ENCODE measurements around the gene SYT1. TPM values are rescaled to one million over a fixed set of nuclear protein-coding genes. Genes with fewer than 3 reads are reported as not detected.

SYT1 gene
- total RNA-seq, 2 donors from 2014 or later: 2.0 to 2.6 TPM

GRCh38 chr12:79358716-79359300 is 494.2 kb downstream of the SYT1 start:
- no peak for DNase-seq (ENCODE audit: low spot score)
- intact Hi-C loops (cut with DNase I): no loop called here

- intact Hi-C loops (cut with DNase I): no loop called here
- no peak for DNase-seq (ENCODE audit: low spot score)
Measured at GRCh38 chr12:79360286-79360685, 495.7 kb downstream of the SYT1 start.

DNA sequence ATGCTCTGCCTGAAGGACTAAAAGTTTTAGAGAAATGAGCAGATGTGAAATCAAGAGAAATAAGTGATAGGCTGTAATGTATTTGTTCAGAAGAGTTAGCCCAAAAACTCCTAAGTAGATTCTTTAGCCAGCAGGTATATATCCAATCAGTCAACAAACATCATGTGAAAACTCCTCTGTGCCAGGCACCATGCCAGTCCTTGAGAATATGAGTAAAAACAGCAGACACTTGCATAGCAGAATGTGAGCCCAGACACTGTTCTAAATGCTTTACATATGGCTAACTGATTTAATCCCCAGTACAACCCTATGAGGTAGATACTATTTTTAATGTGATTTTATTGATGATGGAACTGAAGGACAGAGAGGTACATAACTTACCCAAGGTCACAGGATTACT is 496.4 kb downstream of the SYT1 start:
- no peak for DNase-seq (ENCODE audit: low spot score)
- intact Hi-C loops (cut with DNase I): no loop called here

DNA sequence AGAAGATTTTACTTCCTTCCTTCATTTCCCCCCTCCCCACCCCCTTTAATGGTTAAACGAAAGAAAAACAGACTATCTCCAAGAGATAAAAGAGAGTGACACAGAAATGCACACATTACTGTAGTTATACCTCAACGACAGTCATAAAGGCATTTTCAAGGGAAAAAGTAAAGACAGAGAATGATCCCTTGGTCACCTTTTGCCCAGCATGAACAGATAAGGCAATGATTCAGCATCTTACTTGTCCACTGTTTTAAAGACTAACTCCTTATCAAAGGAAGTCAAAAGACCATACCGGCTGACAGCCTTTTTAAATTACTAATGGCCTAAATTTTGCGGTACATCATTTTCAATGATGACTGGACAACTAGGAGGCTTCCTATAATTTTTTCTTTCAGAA is 499.6 kb downstream of the SYT1 start:
- DNase-seq (ENCODE audit: low spot score): no peak
- intact Hi-C loops (cut with DNase I): no loop called here

GRCh38 chr12:79366374-79366773 is 501.8 kb downstream of the SYT1 start:
- no peak for DNase-seq (ENCODE audit: low spot score)
- intact Hi-C loops (cut with DNase I): no loop called here

DNA sequence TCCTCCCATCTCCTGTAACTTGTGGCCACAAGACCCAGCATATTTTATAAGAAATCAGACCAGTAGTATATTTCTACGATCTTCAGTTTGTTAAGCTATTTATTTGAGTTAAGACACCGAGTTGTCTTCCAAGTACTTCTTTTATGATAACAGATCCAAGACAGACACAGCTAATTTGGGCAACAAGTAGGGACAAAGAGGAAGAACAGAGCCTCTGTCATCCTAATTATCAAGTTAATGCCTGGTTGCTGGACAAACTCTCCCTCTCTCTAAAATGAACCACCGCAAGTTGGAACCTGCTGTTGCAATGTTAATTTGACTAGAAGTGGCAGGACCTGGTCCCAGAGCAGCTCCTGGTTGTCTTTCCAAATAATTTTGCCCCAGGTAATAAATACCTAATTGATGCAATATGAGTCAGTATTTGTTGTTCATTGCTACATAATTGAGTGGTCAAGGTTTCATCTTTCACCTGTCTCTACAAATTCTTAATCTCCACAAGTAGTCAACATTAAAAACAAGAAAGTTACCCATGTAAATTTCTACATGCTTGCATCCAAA is 502.5 kb downstream of the SYT1 start:
- DNase-seq (ENCODE audit: low spot score): no peak
- intact Hi-C loops (cut with DNase I): no loop called here

GRCh38 chr12:79370021-79370420 is 505.4 kb downstream of the SYT1 start:
- intact Hi-C loops (cut with DNase I): no loop called here
- DNase-seq (ENCODE audit: low spot score): no peak

DNA sequence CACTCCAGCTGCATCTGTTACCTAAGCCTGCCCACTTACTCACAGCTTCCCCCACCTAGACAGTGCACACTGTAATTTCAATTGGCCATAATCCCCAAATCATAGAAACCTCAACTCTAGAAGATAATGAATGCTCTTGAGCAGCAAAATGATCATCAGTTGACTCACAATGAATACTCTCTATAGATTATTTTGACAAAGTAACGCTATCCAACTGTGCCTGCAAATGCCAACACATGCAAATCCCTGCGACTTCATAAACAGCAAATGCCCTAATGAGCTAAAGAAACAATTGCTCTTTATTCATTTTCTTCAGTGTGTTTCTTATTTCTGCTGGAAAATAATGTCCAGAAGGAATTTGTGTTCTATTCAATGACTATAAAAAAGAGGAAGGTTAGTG is 506.7 kb downstream of the SYT1 start:
- intact Hi-C loops (cut with DNase I): no loop called here

DNA sequence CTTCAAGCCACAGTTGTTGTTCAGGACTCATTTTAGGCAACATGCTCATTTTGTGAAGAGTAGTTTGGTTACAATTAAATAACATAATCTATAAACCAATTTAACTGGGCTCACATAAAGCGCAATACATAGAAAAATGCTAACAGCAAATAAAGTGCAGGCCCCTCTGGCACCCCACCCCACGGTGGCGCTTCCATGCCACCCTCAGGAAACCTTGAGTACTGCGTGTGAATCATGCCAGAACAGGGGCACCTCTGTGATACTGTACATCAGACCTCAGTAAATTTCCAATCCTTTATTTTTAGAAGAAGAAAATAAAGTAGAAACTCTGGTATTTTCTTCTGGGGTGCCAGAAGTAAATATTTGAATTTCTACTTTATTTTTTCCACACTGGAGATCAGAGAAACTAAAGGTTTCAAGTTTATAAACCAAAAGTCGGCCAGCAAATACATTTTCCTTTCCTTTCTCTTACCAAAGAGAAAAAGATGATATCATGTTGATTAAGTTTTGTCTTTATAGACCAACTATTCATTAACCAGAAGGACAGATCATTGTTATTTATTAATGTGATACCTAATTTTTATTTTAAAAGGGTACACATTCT is 509.4 kb downstream of the SYT1 start:
- intact Hi-C loops (cut with DNase I): no loop called here

More for the DNA sequence above, 506.7 kb downstream of the SYT1 start:
- no peak for DNase-seq (ENCODE audit: low spot score)

GRCh38 chr12:79374545-79374944 is 510.0 kb downstream of the SYT1 start:
- DNase-seq (ENCODE audit: low spot score): no peak
- intact Hi-C loops (cut with DNase I): no loop called here

More for the DNA sequence above, 509.4 kb downstream of the SYT1 start:
- DNase-seq (ENCODE audit: low spot score): no peak

GRCh38 chr12:79375050-79375449 is 510.5 kb downstream of the SYT1 start:
- DNase-seq (ENCODE audit: low spot score): no peak
- intact Hi-C loops (cut with DNase I): no loop called here

DNA sequence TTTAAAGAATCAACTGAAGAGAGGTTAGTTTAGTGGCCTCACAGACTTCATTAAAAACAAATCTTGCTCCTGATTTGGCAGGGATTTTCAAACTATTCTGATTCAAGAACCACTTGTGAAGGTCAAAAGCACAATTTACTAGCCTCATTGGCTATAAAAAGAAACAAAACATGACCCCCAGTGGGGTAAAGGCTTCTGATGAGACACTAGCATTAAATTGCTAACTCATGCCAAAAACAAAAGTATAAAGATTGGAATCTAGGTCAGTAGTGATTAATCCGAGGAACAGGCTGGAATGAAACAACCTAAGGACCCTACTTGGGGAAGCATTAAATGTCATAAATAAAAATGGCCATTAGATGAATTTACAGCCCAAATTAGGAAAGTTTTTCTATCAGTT is 513.9 kb downstream of the SYT1 start:
- no peak for DNase-seq (ENCODE audit: low spot score)
- intact Hi-C loops (cut with DNase I): no loop called here

- intact Hi-C loops (cut with DNase I): no loop called here
- no peak for DNase-seq (ENCODE audit: low spot score)
Measured at GRCh38 chr12:79380402-79380801, 515.8 kb downstream of the SYT1 start.

- intact Hi-C loops (cut with DNase I): no loop called here
- DNase-seq (ENCODE audit: low spot score): no peak
Measured at GRCh38 chr12:79381248-79382208, 517.0 kb downstream of the SYT1 start.

- intact Hi-C loops (cut with DNase I): no loop called here
- DNase-seq (ENCODE audit: low spot score): no peak
Measured at GRCh38 chr12:79384551-79384950, 520.0 kb downstream of the SYT1 start.

DNA sequence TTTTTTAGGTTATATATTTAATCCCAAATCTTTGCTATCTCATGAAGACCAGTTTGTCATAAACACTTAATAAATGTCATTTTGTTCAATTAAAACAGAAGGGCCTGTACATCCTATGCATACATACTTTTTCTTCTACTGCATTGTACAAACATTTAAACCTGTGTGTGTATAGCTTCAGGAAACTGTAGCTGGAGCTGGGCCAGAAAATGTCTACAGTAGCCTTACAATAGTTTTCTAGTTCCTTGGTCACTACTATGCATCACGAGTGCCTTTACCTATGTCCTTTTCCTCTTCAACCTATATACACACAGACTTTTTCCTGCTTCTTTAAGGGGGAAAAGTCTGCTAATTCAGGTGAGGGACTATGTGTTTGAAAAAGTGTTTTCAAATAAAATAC is 523.4 kb downstream of the SYT1 start:
- intact Hi-C loops (cut with DNase I): no loop called here
- no peak for DNase-seq (ENCODE audit: low spot score)

DNA sequence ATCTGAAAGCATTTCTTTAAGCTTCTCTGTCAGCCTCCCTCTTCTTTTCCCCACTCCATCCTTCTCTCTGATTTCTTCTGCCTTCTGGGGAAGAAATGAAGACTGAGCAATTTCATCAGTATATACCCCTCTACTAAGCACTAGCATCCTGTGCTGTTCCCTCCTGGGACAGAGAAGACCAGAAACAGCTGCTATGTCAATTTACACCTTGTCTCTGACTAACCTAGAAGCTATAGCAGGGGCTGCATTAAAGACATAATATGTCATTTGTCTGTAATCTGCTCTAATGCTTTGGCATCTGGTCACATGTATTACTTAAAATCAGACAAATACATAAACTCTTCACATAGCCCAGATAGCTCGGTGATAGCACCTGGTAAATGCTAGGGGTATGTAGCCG is 529.3 kb downstream of the SYT1 start:
- DNase-seq (ENCODE audit: low spot score): no peak
- intact Hi-C loops (cut with DNase I): no loop called here

DNA sequence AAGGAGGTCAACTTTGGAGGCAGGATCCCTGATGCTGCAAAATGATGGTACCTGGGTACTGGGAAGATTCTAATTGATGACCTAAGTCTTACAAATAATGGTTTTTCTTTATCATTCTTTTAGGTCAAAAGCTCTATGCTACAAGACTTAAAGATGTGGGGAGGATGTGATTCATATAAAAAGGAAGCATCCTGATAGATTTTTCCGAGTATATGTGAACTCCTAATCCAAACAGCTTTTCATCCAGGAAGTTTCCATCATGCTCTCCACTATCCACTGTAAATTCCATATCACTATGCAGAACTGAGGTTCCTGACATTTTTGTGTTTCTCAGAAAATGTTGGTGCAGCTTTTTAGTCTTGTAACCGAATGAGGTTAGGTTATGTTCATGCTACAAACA is 533.0 kb downstream of the SYT1 start:
- DNase-seq (ENCODE audit: low spot score): no peak
- intact Hi-C loops (cut with DNase I): no loop called here

DNA sequence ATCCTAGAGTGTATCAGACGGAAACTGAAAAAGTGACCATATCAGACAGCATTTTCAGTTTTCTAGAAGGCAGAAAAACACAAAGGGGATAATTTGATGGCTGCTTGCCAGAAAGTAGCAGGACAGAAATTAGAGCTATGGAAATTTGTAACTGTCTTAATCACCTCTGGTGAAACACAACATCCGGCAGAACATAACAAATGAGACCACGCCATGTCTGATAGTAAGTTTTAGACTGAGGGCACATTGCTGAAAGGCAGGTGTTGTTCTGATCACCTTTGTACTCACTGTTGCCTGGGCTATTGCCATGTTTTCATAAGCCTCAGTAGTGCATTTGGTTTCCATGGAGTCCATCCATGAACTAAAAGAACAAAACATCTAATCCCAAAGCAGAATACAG is 535.9 kb downstream of the SYT1 start:
- no peak for DNase-seq (ENCODE audit: low spot score)
- intact Hi-C loops (cut with DNase I): no loop called here

DNA sequence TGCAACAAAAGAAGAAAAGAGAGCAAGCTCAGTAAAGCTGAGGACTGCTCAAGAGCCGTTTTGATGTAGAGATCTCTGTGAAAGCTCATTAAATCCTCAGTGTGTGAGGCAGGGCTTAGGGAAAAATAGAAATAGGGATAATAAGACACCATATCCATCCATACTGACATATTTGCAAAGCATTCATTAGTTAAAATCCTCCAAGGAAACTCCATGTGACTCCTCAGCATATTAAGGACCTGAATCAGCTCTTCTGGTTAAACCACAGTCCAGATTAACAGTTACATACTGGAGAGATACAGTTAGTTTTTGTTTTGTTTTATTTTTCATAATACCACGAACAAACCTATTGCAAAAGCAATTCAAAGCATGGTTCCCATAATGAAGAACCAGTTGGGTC is 538.0 kb downstream of the SYT1 start:
- intact Hi-C loops (cut with DNase I): no loop called here
- no peak for DNase-seq (ENCODE audit: low spot score)

All from posterior vena cava (tissue), 2 donors.